NCI-H128 (cell line): ENCODE measurements around the gene MTHFD2L.
"Not testable (repeated sequence)": the region's sequence is repeated elsewhere in the genome, so short reads cannot be mapped to it uniquely, and the experiment has no call there.

Source experiments
- DNase-seq: peaks from one replicate; lab custom pipeline; 2025; ENCODE audit not compliant: unreplicated experiment; lab: John Stamatoyannopoulos, UW

Gene MTHFD2L

GRCh38 chr4:74330295-74330750 lies 172.4 kb downstream of the MTHFD2L start:
- DNase-seq: no peak

- DNase-seq: no peak
Observed at GRCh38 chr4:74331252-74331651, 173.3 kb downstream of the MTHFD2L start.

GRCh38 chr4:74331944-74332343 lies 174.0 kb downstream of the MTHFD2L start:
- no peak for DNase-seq

GRCh38 chr4:74334636-74335035 lies 176.7 kb downstream of the MTHFD2L start:
- no peak for DNase-seq

- no peak for DNase-seq
Observed at GRCh38 chr4:74335341-74336021, 177.6 kb downstream of the MTHFD2L start.

- no peak for DNase-seq
Observed at GRCh38 chr4:74338792-74339333, 180.9 kb downstream of the MTHFD2L start.

- DNase-seq: no peak
Observed at GRCh38 chr4:74339501-74339900, 181.6 kb downstream of the MTHFD2L start.

GRCh38 chr4:74340421-74340820 lies 182.5 kb downstream of the MTHFD2L start:
- not testable (repeated sequence) for DNase-seq

- DNase-seq: no peak
Observed at GRCh38 chr4:74344031-74344430, 186.1 kb downstream of the MTHFD2L start.
